Esophagus squamous epithelium (tissue), 5 donors: ENCODE measurements around the gene CDC25C. TPM values are rescaled to one million over a fixed set of nuclear protein-coding genes. Genes with fewer than 3 reads are reported as not detected.

Experiments
- DNase-seq: peaks from one replicate; lab custom pipeline; 2025; lab: John Stamatoyannopoulos, UW
- H3K27ac ChIP-seq, 4 donors: fragments of 200-600 bp; sonication (generic); one replicate each; pipeline ENCODE4 v1.5.1; 2016 to 2019; ENCODE audit warnings: mild to moderate bottlenecking in 1 of 4
- H3K27me3 ChIP-seq, 4 donors: fragments of 200-600 bp; sonication (generic); 1 replicate in 3 of 4; 2 replicates in 1 of 4; pipeline versions ENCODE4 v1.5.1 to v1.6.0; 2017 to 2021; ENCODE audit warnings: antibody characterized with exemption in 1 of 4
- H3K36me3 ChIP-seq, 3 donors: fragments of 200-600 bp; sonication (generic); one replicate each; pipeline ENCODE4 v1.5.1; 2016 to 2019
- H3K4me1 ChIP-seq, 3 donors: fragments of 200-600 bp; sonication (generic); one replicate each; pipeline ENCODE4 v1.5.1; 2017 to 2019
- H3K4me3 ChIP-seq, 4 donors: fragments of 200-600 bp; sonication (generic); 1 replicate in 3 of 4; 2 replicates in 1 of 4; pipeline ENCODE4 v1.5.1; 2016 to 2019; ENCODE audit warnings: mild to moderate bottlenecking in 2 of 4, moderate library complexity in 1 of 4
- H3K9me3 ChIP-seq, 3 donors: fragments of 200-600 bp; sonication (generic); one replicate each; pipeline ENCODE4 v1.5.1; 2016 to 2019
- CTCF ChIP-seq, 6 experiments: fragments of 450-650 bp in 4 of 6; fragments of 200-600 bp in 2 of 6; sonication (generic) in 2 of 6; IDR thresholded peaks; one replicate each; pipeline ENCODE4 v1.5.1; 2016 to 2019; ENCODE audit warnings: antibody characterized with exemption in 6 of 6, mild to moderate bottlenecking in 4 of 6, moderate library complexity in 4 of 6
- POLR2A ChIP-seq, 4 donors: fragments of 450-650 bp; IDR thresholded peaks; one replicate each; pipeline ENCODE4 v1.6.1; 2017; ENCODE audit warnings: antibody characterized with exemption in 4 of 4, mild to moderate bottlenecking in 4 of 4, moderate library complexity in 3 of 4
- WGBS, 2 donors: methylation state at CpG; one replicate each; pipeline ENCODE4 v1.1.5; 2018; 5-methylcytosine and 5-hydroxymethylcytosine counted together
- intact Hi-C: fragments of 100-400 bp; cut with DNase I; formaldehyde crosslinking; loops from one replicate; pipeline ENCODE4 v1.15.0; 2022
- total RNA-seq, 4 donors: library from RNA; depleted of rRNA; stranded (reverse); fragments of >200 nt; gene quantifications; one replicate each; pipeline ENCODE4 v1.1.0, GENCODE V29; 2016
- donor health status: DM: yes; HTN: yes; CAD: no.

The CDC25C gene
- total RNA-seq, 4 donors from 2014 or later, result 0.80 to 3.1 (median 1.8) TPM

DNA sequence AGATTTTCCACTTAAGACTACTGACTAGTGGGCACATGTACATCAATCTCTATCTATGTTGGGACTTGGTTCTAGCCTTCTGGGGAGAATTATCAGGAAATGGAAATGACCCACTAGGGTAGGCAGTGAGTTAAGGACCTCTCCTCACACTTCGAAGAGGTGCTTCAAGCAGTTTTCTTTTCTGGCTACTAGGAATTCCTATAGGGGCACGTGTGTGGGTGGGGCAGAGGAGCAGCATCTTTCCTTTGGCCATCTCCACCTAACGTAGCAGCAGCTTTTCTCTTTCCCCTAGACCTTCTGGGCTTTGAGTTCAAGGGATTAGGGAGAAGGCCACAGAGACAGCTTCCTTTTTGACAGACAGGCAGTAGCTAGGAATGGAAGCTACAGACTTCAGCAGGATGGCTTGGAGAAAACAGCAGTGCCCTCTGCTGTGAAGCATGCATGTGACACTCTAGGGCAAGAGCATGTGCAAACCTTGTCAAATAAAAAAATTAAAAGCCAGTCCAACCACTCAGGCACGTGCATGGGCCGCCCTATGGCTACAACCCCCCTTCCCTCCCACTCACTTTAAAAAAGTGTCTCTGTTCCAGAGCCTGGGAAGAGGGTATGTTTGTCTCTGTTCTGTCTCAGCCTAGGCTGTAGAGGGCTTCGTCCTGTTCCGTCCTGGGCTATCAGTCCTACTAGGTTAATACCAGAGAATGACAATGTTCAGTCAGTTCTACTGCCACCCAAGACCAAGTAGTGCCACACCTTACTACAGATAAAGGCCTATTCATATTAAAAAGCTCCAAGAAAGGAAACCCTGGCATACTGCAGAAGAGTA is 48.5 kb downstream of the CDC25C start:
- no peak for DNase-seq
- TF ChIP-seq CTCF (IDR thresholded peaks at IDR 0.05) (peak in 5 of 6 experiments; percentile 14 to 40 (median 26)), POLR2A (IDR thresholded peaks at IDR 0.05) (no peak)
- Histone ChIP-seq H3K4me3 (no peak overlapping the region), H3K36me3 (no peaks in the 10 kb centered on the region), H3K27me3 (no peaks in the 10 kb centered on the region), H3K4me1 (no peaks in the 10 kb centered on the region), H3K9me3 (no peaks in the 10 kb centered on the region), H3K27ac (no peak overlapping the region)
- WGBS, 2 donors, result 63 to 73% methylated on average over 7 of the region's 7 CpGs
- intact Hi-C loops, result no loop called here

DNA sequence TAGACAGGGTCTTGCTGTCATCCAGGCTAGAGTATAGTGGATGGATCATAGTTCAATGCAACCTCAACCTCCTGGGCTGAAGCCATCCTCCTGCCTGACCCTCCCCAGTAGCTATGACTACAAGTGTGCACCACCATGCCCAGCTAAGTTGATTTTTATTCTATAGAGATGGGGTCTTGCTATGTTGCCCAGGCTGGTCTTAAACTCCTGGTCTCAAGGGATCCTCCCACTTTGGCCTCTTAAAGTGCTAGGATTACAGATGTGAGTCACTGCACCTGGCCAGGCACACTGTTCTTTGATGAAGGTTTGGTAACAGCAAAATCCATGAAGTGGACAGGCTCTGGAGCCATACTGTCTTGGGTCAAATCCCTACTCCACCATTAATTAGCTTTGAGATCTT is 50.7 kb downstream of the CDC25C start:
- Histone ChIP-seq H3K4me1 (no peaks in the 10 kb centered on the region), H3K9me3 (no peaks in the 10 kb centered on the region), H3K4me3 (no peak overlapping the region), H3K36me3 (no peaks in the 10 kb centered on the region), H3K27ac (no peak overlapping the region), H3K27me3 (peaks cover 0 to under 1% (median 0%) of the 10 kb centered on the region in 4 donors)
- TF ChIP-seq POLR2A (IDR thresholded peaks at IDR 0.05) (no peak), CTCF (IDR thresholded peaks at IDR 0.05) (no peak)
- intact Hi-C loops, result no loop called here
- DNase-seq, result no peak

GRCh38 chr5:138276402-138277054 is 55.1 kb downstream of the CDC25C start:
- Histone ChIP-seq H3K9me3 (no peaks in the 10 kb centered on the region), H3K27ac (no peak overlapping the region), H3K36me3 (no peaks in the 10 kb centered on the region), H3K4me1 (peaks cover 0 to 11% (median 6%) of the 10 kb centered on the region in 3 donors), H3K4me3 (no peak overlapping the region), H3K27me3 (peaks cover 0 to 28% (median 0%) of the 10 kb centered on the region in 4 donors)
- TF ChIP-seq CTCF (IDR thresholded peaks at IDR 0.05), result no peak
- no peak for TF ChIP-seq POLR2A (IDR thresholded peaks at IDR 0.05)
- 43 to 63% methylated on average over 2 of the region's 2 CpGs for WGBS, 2 donors
- intact Hi-C loops, result no loop called here
- DNase-seq, result no peak

GRCh38 chr5:138275895-138276294 is 55.7 kb downstream of the CDC25C start:
- TF ChIP-seq POLR2A (IDR thresholded peaks at IDR 0.05), result no peak
- no peak for TF ChIP-seq CTCF (IDR thresholded peaks at IDR 0.05)
- H3K9me3 ChIP-seq, result no peaks in the 10 kb centered on the region
- H3K27me3 ChIP-seq, result peaks cover 0 to 28% (median 0%) of the 10 kb centered on the region in 4 donors
- H3K27ac ChIP-seq, result no peak overlapping the region
- H3K36me3 ChIP-seq, result no peaks in the 10 kb centered on the region
- no peak for DNase-seq
- peaks cover 0 to 11% (median 6%) of the 10 kb centered on the region in 3 donors for H3K4me1 ChIP-seq
- intact Hi-C loops, result no loop called here
- H3K4me3 ChIP-seq, result no peak overlapping the region
- WGBS, 2 donors, result 25 to 36% methylated on average over 1 of the region's 1 CpG

DNA sequence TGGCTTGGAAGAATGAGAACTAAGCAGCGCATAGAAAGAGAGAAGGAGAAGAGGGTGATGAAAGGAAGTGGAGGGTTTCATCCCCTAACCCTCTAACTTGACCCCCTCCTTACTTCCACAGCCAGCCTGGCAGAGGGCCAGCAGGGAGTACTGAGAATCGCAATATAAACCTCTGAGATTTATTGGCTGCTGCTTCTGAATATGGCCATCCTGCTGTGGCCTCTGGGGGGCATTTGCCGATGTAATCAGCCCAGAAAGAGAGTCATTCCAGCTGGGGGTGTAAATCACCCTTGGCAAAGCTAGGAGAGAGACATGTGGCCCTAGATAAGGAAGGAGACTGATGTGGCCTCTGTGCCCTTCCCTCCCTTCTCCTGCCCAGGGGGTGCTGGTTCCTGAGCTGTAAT is 56.2 kb downstream of the CDC25C start:
- H3K4me1 ChIP-seq, result peaks cover 0 to 11% (median 6%) of the 10 kb centered on the region in 3 donors
- H3K36me3 ChIP-seq, result no peaks in the 10 kb centered on the region
- no peak overlapping the region for H3K4me3 ChIP-seq
- intact Hi-C loops, result no loop called here
- DNase-seq, result no peak
- no peak overlapping the region for H3K27ac ChIP-seq
- H3K9me3 ChIP-seq, result no peaks in the 10 kb centered on the region
- TF ChIP-seq POLR2A (IDR thresholded peaks at IDR 0.05), result no peak
- no peak for TF ChIP-seq CTCF (IDR thresholded peaks at IDR 0.05)
- H3K27me3 ChIP-seq, result peaks cover 0 to 28% (median 0%) of the 10 kb centered on the region in 4 donors
- WGBS, 2 donors, result 55 to 58% methylated on average over 3 of the region's 3 CpGs
